ENCODE results near the gene DEK.
"Not testable (repeated sequence)": the region's sequence is repeated elsewhere in the genome, so short reads cannot be mapped to it uniquely, and the experiment has no call there.

DEK gene

GRCh38 chr6:18237167-18237566, 27.2 kb downstream of the DEK start:
- DNase-seq (ENCODE audit: low read depth): no peak

GRCh38 chr6:18235524-18235923, 28.8 kb downstream of the DEK start:
- DNase-seq (ENCODE audit: low read depth): no peak

GRCh38 chr6:18234564-18234963, 29.8 kb downstream of the DEK start:
- no peak for DNase-seq (ENCODE audit: low read depth)

- DNase-seq (ENCODE audit: low read depth): not testable (repeated sequence)
Observed at GRCh38 chr6:18233770-18234169, 30.6 kb downstream of the DEK start.

GRCh38 chr6:18231856-18232255, 32.5 kb downstream of the DEK start:
- not testable (repeated sequence) for DNase-seq (ENCODE audit: low read depth)

- DNase-seq (ENCODE audit: low read depth): not testable (repeated sequence)
Observed at GRCh38 chr6:18228590-18228989, 35.7 kb downstream of the DEK start.

GRCh38 chr6:18227166-18227565, 37.2 kb downstream of the DEK start:
- not testable (repeated sequence) for DNase-seq (ENCODE audit: low read depth)

- DNase-seq (ENCODE audit: low read depth): not testable (repeated sequence)
Observed at GRCh38 chr6:18226451-18227105, 37.8 kb downstream of the DEK start.

- DNase-seq (ENCODE audit: low read depth): no peak
Observed at GRCh38 chr6:18221288-18221615, 43.1 kb downstream of the DEK start.

- peak; percentile 20 for DNase-seq (ENCODE audit: low read depth)
Observed at GRCh38 chr6:18219591-18219990, 44.7 kb downstream of the DEK start.

GRCh38 chr6:18218233-18218632, 46.1 kb downstream of the DEK start:
- no peak for DNase-seq (ENCODE audit: low read depth)

- DNase-seq (ENCODE audit: low read depth): no peak
Observed at GRCh38 chr6:18216411-18216810, 47.9 kb downstream of the DEK start.

- no peak for DNase-seq (ENCODE audit: low read depth)
Observed at GRCh38 chr6:18215436-18215835, 48.9 kb downstream of the DEK start.

GRCh38 chr6:18214003-18214402, 50.3 kb downstream of the DEK start:
- DNase-seq (ENCODE audit: low read depth): no peak

- DNase-seq (ENCODE audit: low read depth): no peak
Observed at GRCh38 chr6:18213439-18213838, 50.9 kb downstream of the DEK start.

GRCh38 chr6:18212231-18212630, 52.1 kb downstream of the DEK start:
- no peak for DNase-seq (ENCODE audit: low read depth)

- no peak for DNase-seq (ENCODE audit: low read depth)
Observed at GRCh38 chr6:18211338-18211737, 53.0 kb downstream of the DEK start.

- no peak for DNase-seq (ENCODE audit: low read depth)
Observed at GRCh38 chr6:18210707-18211106, 53.6 kb downstream of the DEK start.

GRCh38 chr6:18209539-18210197, 54.7 kb downstream of the DEK start:
- no peak for DNase-seq (ENCODE audit: low read depth)

GRCh38 chr6:18208778-18209177, 55.6 kb downstream of the DEK start:
- not testable (repeated sequence) for DNase-seq (ENCODE audit: low read depth)

GRCh38 chr6:18207949-18208348, 56.4 kb downstream of the DEK start:
- no peak for DNase-seq (ENCODE audit: low read depth)

- no peak for DNase-seq (ENCODE audit: low read depth)
Observed at GRCh38 chr6:18207438-18207837, 56.9 kb downstream of the DEK start.

- DNase-seq (ENCODE audit: low read depth): no peak
Observed at GRCh38 chr6:18206591-18206990, 57.7 kb downstream of the DEK start.

- no peak for DNase-seq (ENCODE audit: low read depth)
Observed at GRCh38 chr6:18204691-18205090, 59.6 kb downstream of the DEK start.

Measured in CMK (cell line).